Adrenal gland (tissue), 12 donors: ENCODE results near the gene GRAMD1A. TPM values are rescaled to one million over a fixed set of nuclear protein-coding genes. Genes with fewer than 3 reads are reported as not detected.

Experiments
- DNase-seq, 7 donors: peaks; one replicate each; pipeline ENCODE4 v3.0.0-alpha.2; 2019 to 2020
- H3K27ac ChIP-seq, 5 donors: fragments of 200-600 bp; sonication (generic) in 4 of 5; 1 replicate in 3 of 5; 2 replicates in 2 of 5; pipeline versions ENCODE4 v1.5.1 to v1.8.0; 2016 to 2020; ENCODE audit warnings: mild to moderate bottlenecking in 1 of 5
- H3K27me3 ChIP-seq: fragments of 200-600 bp; 2 replicates; pipeline ENCODE4 v1.8.0; 2021
- H3K36me3 ChIP-seq, 2 donors: fragments of 200-600 bp; replicated peaks in 1 of 2; 1 replicate in 1 of 2; 2 replicates in 1 of 2; pipeline versions ENCODE4 v1.5.1 to v1.8.0; 2018 to 2022
- H3K4me1 ChIP-seq, 2 donors: fragments of 200-600 bp; replicated peaks in 1 of 2; 1 replicate in 1 of 2; 2 replicates in 1 of 2; pipeline versions ENCODE4 v1.5.1 to v1.8.0; 2018 to 2021
- H3K4me3 ChIP-seq, 4 donors: fragments of 200-600 bp; sonication (generic) in 3 of 4; one replicate each; pipeline ENCODE4 v1.5.1; 2016 to 2018
- H3K9me3 ChIP-seq, 3 donors: fragments of 200-600 bp; sonication (generic) in 1 of 3; replicated peaks in 1 of 3; 1 replicate in 2 of 3; 2 replicates in 1 of 3; pipeline versions ENCODE4 v1.5.1 to v1.8.0; 2016 to 2021
- POLR2A ChIP-seq, 2 donors: fragments of 450-650 bp; IDR thresholded peaks; one replicate each; pipeline ENCODE4 v1.6.1; 2017; ENCODE audit warnings: antibody characterized with exemption in 2 of 2, mild to moderate bottlenecking in 2 of 2, moderate library complexity in 1 of 2
- WGBS, 4 donors: extraction: QIAGEN DNeasy Blood & Tissue Kit in 2 of 4; methylation state at CpG; one replicate each; pipeline versions ENCODE4 v1.1.5 to v1.1.7; 2013 to 2017; 5-methylcytosine and 5-hydroxymethylcytosine counted together
- intact Hi-C, 2 donors: fragments of 100-400 bp; cut with DNase I; formaldehyde crosslinking; loops; one replicate each; pipeline versions ENCODE4 v1.14.1 to v1.15.0; 2022 to 2023
- polyA plus RNA-seq, 3 donors: library from polyadenylated mRNA; stranded (reverse); fragments of 200-250 nt in 2 of 3; fragments of 350-450 nt in 1 of 3; fragmentation: Illumina TruSeq in 1 of 3; extraction: RNeasy Lipid Tissue Mini Kit (QIAGEN cat#74804) in 1 of 3; gene quantifications; one replicate each; pipeline ENCODE4 v1.2.3, GENCODE V29; 2013 to 2014
- total RNA-seq, 9 donors: library from RNA; depleted of rRNA in 4 of 9; stranded (reverse); fragments of >200 nt in 4 of 9; fragments of 120-200 nt in 1 of 9; fragmentation: NEBNext Ultra II Directional in 1 of 9; extraction: Animal tissue kit (Norgen Biotek cat#: 25700) in 1 of 9; gene quantifications; one replicate each; pipeline versions ENCODE4 v1.1.0 to v1.2.4, GENCODE V29; 2013 to 2023
- TF ChIP-seq, protein P1 (sequence below), 6 experiments: fragments of 450-650 bp in 4 of 6; fragments of 200-600 bp in 2 of 6; sonication (generic) in 1 of 6; IDR thresholded peaks; 1 replicate in 5 of 6; 2 replicates in 1 of 6; pipeline versions ENCODE4 v1.5.1 to v1.8.0; 2016 to 2021; ENCODE audit warnings: antibody characterized with exemption in 6 of 6, mild to moderate bottlenecking in 2 of 6, moderate library complexity in 1 of 6
- donor health status: healthy with polysubstance abuse.
- donor health status: Bipolar disorder and iron deficiency.
- donor health status: DM: yes; HTN: yes; CAD: no.
- donor health status: DM: no; HTN: no; CAD: no.
- donor health status: DM: no; HTN: no; CAD: no.
- donor health status: DM: yes; HTN: yes; CAD: no.

Gene GRAMD1A
- total and polyA plus RNA-seq, 12 donors: 31.2 to 125 (median 77.2) TPM

DNA sequence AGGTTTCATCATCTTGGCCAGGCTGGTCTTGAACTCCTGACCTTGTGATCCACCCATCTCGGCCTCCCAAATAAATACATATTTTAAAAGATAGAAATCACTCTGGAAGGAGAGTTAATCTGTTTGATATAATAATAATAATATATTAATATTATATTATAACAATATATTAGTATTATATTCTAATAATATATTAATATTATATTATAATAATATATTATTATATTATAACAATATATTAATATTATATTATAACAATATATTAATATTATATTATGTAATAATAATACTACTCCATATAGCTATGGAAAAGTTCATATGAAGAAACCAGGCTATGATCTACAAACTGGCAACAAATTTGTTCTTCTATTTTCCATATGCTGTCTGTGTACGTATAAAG is 58.2 kb downstream of the GRAMD1A start:
- H3K9me3 ChIP-seq: no peaks in the 10 kb centered on the region
- 66 to 74% (median 73%) methylated on average over 2 of the region's 2 CpGs for WGBS, 4 donors
- intact Hi-C loops: no loop called here
- TF ChIP-seq POLR2A (IDR thresholded peaks at IDR 0.05): no peak
- TF ChIP-seq, protein P1, sequence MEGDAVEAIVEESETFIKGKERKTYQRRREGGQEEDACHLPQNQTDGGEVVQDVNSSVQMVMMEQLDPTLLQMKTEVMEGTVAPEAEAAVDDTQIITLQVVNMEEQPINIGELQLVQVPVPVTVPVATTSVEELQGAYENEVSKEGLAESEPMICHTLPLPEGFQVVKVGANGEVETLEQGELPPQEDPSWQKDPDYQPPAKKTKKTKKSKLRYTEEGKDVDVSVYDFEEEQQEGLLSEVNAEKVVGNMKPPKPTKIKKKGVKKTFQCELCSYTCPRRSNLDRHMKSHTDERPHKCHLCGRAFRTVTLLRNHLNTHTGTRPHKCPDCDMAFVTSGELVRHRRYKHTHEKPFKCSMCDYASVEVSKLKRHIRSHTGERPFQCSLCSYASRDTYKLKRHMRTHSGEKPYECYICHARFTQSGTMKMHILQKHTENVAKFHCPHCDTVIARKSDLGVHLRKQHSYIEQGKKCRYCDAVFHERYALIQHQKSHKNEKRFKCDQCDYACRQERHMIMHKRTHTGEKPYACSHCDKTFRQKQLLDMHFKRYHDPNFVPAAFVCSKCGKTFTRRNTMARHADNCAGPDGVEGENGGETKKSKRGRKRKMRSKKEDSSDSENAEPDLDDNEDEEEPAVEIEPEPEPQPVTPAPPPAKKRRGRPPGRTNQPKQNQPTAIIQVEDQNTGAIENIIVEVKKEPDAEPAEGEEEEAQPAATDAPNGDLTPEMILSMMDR (IDR thresholded peaks at IDR 0.05): no peak
- H3K27me3 ChIP-seq: peaks cover 3% of the 10 kb centered on the region
- DNase-seq: no peak
- no peak overlapping the region for H3K27ac ChIP-seq
- no peak overlapping the region for H3K4me3 ChIP-seq
- no peaks in the 10 kb centered on the region for H3K4me1 ChIP-seq
- H3K36me3 ChIP-seq: no peaks in the 10 kb centered on the region

DNA sequence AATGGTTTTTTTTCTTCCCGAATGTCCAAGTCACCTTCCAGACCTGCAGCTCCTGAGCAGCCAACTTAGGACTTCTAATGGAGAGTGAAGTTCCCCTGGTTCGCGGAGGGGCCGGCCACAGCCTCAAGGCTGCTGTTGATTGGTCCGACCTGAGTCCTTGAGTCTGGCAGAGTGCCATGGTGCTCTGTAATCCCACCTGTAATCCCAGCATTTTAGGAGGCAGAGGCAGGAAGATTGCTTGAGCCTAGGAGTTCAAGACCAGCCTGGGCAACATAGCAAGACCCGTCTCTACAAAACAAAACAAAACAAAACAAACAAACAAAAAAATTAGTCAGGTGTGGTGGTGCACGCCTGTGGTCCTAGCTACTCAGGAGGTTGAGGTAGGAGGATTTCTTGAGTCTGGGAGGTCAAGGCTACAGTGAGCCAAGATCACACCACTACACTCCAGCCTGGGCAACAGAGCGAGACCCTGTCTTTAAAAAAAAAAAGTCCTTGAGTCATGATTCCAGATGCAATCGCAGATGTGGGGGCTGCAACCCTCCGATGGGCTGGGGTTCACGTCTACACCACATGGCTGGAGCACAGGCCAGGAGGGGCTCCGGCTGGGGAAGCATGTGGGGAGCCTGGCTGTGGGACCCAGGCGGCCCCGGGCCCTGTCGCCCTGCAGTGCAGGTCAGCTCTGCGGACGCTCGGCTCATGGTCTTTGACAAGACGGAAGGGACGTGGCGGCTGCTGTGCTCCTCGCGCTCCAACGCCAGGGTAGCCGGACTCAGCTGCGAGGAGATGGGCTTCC is 59.1 kb downstream of the GRAMD1A start:
- 82 to 90% (median 85%) methylated on average over 9 to 26 of the region's 26 CpGs for WGBS, 4 donors
- TF ChIP-seq, protein P1 (IDR thresholded peaks at IDR 0.05): no peak
- TF ChIP-seq POLR2A (IDR thresholded peaks at IDR 0.05): no peak
- Histone ChIP-seq H3K27ac (no peak overlapping the region), H3K9me3 (no peaks in the 10 kb centered on the region), H3K27me3 (peaks cover 3% of the 10 kb centered on the region), H3K36me3 (no peaks in the 10 kb centered on the region), H3K4me1 (no peaks in the 10 kb centered on the region), H3K4me3 (no peak overlapping the region)
- no peak for DNase-seq
- intact Hi-C loops: no loop called here

DNA sequence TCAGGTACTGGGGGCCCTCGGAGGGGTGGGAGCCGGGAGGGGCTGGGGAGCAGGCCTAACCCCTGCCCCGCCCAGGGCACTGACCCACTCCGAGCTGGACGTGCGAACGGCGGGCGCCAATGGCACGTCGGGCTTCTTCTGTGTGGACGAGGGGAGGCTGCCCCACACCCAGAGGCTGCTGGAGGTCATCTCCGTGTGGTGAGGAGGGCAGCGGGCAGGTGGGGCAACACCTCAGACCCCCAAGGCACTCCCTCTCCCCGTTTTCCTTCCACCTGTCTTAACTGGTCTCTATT is 59.6 kb downstream of the GRAMD1A start:
- H3K9me3 ChIP-seq: no peaks in the 10 kb centered on the region
- intact Hi-C loops: loop anchor here in 1 of 2 donors (10.0 kb wide), 1 partner anchor 75 kb away; the partner anchor contains the start of genes FXYD1 and LGI4
- H3K4me3 ChIP-seq: no peak overlapping the region
- no peak overlapping the region for H3K27ac ChIP-seq
- 52 to 87% (median 73%) methylated on average over 3 to 15 of the region's 15 CpGs for WGBS, 4 donors
- TF ChIP-seq POLR2A (IDR thresholded peaks at IDR 0.05): no peak
- TF ChIP-seq, protein P1 (IDR thresholded peaks at IDR 0.05): no peak
- H3K27me3 ChIP-seq: peaks cover 3% of the 10 kb centered on the region
- H3K4me1 ChIP-seq: no peaks in the 10 kb centered on the region
- H3K36me3 ChIP-seq: no peaks in the 10 kb centered on the region
- DNase-seq: no peak

DNA sequence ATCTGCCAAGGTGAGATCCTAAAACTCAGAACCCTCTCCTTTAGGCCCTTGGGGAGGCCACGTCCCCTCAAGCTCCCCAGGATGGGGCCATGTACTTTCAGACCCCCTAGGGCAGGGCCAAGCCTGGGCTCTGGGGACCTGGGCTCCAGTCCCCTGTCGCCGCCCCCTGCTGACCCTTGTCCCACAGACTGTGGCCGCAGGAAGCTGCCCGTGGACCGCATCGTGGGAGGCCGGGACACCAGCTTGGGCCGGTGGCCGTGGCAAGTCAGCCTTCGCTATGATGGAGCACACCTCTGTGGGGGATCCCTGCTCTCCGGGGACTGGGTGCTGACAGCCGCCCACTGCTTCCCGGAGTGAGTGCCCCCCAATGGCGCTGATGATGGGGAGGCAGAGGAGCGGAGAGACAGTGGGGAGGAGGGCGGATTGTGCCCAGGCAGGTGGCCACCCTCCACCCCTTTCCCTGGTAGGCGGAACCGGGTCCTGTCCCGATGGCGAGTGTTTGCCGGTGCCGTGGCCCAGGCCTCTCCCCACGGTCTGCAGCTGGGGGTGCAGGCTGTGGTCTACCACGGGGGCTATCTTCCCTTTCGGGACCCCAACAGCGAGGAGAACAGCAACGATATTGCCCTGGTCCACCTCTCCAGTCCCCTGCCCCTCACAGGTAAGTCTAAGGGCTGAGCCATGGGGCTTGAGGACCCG is 60.2 kb downstream of the GRAMD1A start:
- no peak for DNase-seq
- Histone ChIP-seq H3K27ac (no peak overlapping the region), H3K27me3 (peaks cover 3% of the 10 kb centered on the region), H3K36me3 (no peaks in the 10 kb centered on the region), H3K9me3 (no peaks in the 10 kb centered on the region), H3K4me1 (no peaks in the 10 kb centered on the region), H3K4me3 (no peak overlapping the region)
- no peak for TF ChIP-seq POLR2A (IDR thresholded peaks at IDR 0.05)
- TF ChIP-seq, protein P1 (IDR thresholded peaks at IDR 0.05): no peak
- WGBS, 4 donors: 54 to 88% (median 82%) methylated on average over 2 to 29 of the region's 29 CpGs
- intact Hi-C loops: loop anchor here in 1 of 2 donors (10.0 kb wide), 1 partner anchor 74 kb away; the partner anchor contains the start of genes FXYD1 and LGI4
